Vagina (tissue), 2 donors: ENCODE measurements around the gene COL8A2.

Experiments
- CTCF ChIP-seq, 3 experiments: fragments of 450-650 bp in 2 of 3; fragments of 200-600 bp in 1 of 3; sonication (generic) in 1 of 3; IDR thresholded peaks; one replicate each; pipeline ENCODE4 v1.5.1; 2017 to 2019; ENCODE audit warnings: antibody characterized with exemption in 3 of 3, mild to moderate bottlenecking in 2 of 3, moderate library complexity in 2 of 3
- POLR2A ChIP-seq, 2 donors: fragments of 450-650 bp; IDR thresholded peaks; one replicate each; pipeline ENCODE4 v1.6.1; 2017; ENCODE audit warnings: antibody characterized with exemption in 2 of 2, mild to moderate bottlenecking in 2 of 2, moderate library complexity in 2 of 2
- POLR2AphosphoS5 ChIP-seq, 2 donors: sonication (generic); formaldehyde crosslinking; IDR thresholded peaks; one replicate each; pipeline ENCODE4 v1.9.0; 2017; ENCODE audit warnings: antibody characterized with exemption in 2 of 2, mild to moderate bottlenecking in 2 of 2, low read depth in 1 of 2; ENCODE audit not compliant: insufficient read depth in 1 of 2

GRCh38 chr1:36159614-36160387, 34.8 kb upstream of the COL8A2 start:
- TF ChIP-seq CTCF (IDR thresholded peaks at IDR 0.05) (no peak), POLR2A (IDR thresholded peaks at IDR 0.05) (no peak), POLR2AphosphoS5 (IDR thresholded peaks at IDR 0.05; ENCODE audit: insufficient read depth in 1 of 2, low read depth in 1 of 2) (no peak)
